AG04450 (cell line): ENCODE data around the gene HAPLN3. TPM values are rescaled to one million over a fixed set of nuclear protein-coding genes. Genes with fewer than 3 reads are reported as not detected.

ENCODE experiments used
- CTCF ChIA-PET: fragments of 300-600, 350-600 bp; formaldehyde crosslinking; extraction: SDS; loops from one replicate; lab custom pipeline; 2022; ENCODE audit warnings: antibody characterized with exemption, inconsistent platforms; lab: Charles Lee
- POLR2A ChIA-PET: fragments of 350-600 bp; formaldehyde crosslinking; extraction: SDS; loops from one replicate; lab custom pipeline; 2021; ENCODE audit warnings: antibody characterized with exemption, inconsistent platforms; lab: Yijun Ruan, JAX
- DNase-seq: peaks from one replicate; pipeline ENCODE4 v3.0.0-alpha.2; 2011; ENCODE audit warnings: low read depth, low spot score
- H3K27ac ChIP-seq: one replicate; pipeline ENCODE4 v1.5.1; 2012; ENCODE audit warnings: low read depth, low read length, control low read depth
- H3K27me3 ChIP-seq: one replicate; pipeline ENCODE4 v1.6.0; 2012; ENCODE audit warnings: low read length; ENCODE audit not compliant: control insufficient read depth, insufficient read depth
- H3K4me3 ChIP-seq: 2 replicates; pipeline ENCODE4 v1.5.1; 2011; ENCODE audit warnings: mild to moderate bottlenecking, low read depth, low read length, control low read depth
- H3K9me3 ChIP-seq: 2 replicates; pipeline ENCODE4 v1.5.1; 2012; ENCODE audit warnings: low read length; ENCODE audit not compliant: control insufficient read depth, insufficient read depth
- polyA plus RNA-seq: library from polyadenylated mRNA; depleted of rRNA; stranded (reverse); fragments of >200 nt; gene quantifications from 2 replicates; pipeline ENCODE4 v1.2.3, GENCODE V29; 2011
- TF ChIP-seq, protein P1 (sequence below): IDR thresholded peaks from 2 replicates; pipeline ENCODE4 v1.5.1; 2011; ENCODE audit warnings: low read depth, low read length, control low read depth, inconsistent platforms

HAPLN3 gene
- polyA plus RNA-seq, 1 experiment: 5.6 TPM

DNA sequence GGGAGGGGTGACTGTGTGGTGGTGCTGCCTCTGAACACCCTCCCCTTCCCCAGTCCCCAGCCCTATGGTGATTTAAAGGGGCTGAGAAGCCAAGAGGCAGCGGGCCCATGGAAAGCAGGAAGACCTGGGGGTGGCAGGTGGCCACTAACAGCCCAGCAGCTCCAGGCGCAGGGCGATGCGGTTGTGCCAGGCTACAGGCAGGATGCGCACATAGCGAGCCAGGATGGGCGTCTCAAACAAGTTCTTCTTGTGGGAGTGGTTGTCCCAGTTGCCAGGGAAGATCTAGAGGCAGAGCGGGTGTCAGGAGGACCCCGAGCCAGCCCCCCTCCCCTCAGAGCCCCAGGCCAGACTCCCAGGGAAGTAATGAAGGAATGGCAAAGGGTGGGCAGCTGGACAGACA lies 3.9 kb upstream of the HAPLN3 start:
- no peaks in the 10 kb centered on the region; the same call in 1 of the 2 replicates for H3K9me3 ChIP-seq
- no peak for DNase-seq
- no peak overlapping the region for H3K4me3 ChIP-seq
- TF ChIP-seq, protein P1, sequence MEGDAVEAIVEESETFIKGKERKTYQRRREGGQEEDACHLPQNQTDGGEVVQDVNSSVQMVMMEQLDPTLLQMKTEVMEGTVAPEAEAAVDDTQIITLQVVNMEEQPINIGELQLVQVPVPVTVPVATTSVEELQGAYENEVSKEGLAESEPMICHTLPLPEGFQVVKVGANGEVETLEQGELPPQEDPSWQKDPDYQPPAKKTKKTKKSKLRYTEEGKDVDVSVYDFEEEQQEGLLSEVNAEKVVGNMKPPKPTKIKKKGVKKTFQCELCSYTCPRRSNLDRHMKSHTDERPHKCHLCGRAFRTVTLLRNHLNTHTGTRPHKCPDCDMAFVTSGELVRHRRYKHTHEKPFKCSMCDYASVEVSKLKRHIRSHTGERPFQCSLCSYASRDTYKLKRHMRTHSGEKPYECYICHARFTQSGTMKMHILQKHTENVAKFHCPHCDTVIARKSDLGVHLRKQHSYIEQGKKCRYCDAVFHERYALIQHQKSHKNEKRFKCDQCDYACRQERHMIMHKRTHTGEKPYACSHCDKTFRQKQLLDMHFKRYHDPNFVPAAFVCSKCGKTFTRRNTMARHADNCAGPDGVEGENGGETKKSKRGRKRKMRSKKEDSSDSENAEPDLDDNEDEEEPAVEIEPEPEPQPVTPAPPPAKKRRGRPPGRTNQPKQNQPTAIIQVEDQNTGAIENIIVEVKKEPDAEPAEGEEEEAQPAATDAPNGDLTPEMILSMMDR: no peak
- H3K27me3 ChIP-seq: no peaks in the 10 kb centered on the region
- ChIA-PET CTCF (no interaction called here), POLR2A (no interaction called here)
- no peak overlapping the region for H3K27ac ChIP-seq

DNA sequence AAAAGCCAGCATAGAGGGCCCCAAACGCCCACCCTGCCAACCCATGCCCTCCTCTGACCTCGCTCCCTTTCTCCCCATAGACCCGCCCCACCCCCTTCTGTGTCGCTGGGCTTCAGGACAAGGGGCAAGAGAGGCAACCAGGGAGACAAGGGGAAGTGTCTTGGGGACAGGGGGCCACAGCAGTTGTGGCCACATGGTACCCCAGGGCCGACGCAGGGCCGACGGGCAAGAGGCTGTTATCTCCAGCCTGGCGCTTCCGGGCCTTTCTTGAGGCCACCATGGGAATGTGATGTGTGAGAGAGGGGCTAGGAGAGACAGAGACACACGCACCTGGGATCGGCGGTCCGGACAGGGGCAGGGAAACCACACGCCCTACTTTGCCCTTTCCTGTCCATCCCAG lies 3.4 kb upstream of the HAPLN3 start:
- TF ChIP-seq, protein P1: no peak
- ChIA-PET CTCF (interaction anchor here (0.6 to 2.4 kb wide), 6 partner anchors 9 to 304 kb away, joined by 3 to 15 read pairs (median 8); no protein-coding TSS in a partner anchor), POLR2A (no interaction called here)
- H3K27ac ChIP-seq: no peak overlapping the region
- H3K27me3 ChIP-seq: no peaks in the 10 kb centered on the region
- DNase-seq: no peak
- no peak overlapping the region for H3K4me3 ChIP-seq
- H3K9me3 ChIP-seq: no peaks in the 10 kb centered on the region; the same call in 1 of the 2 replicates

DNA sequence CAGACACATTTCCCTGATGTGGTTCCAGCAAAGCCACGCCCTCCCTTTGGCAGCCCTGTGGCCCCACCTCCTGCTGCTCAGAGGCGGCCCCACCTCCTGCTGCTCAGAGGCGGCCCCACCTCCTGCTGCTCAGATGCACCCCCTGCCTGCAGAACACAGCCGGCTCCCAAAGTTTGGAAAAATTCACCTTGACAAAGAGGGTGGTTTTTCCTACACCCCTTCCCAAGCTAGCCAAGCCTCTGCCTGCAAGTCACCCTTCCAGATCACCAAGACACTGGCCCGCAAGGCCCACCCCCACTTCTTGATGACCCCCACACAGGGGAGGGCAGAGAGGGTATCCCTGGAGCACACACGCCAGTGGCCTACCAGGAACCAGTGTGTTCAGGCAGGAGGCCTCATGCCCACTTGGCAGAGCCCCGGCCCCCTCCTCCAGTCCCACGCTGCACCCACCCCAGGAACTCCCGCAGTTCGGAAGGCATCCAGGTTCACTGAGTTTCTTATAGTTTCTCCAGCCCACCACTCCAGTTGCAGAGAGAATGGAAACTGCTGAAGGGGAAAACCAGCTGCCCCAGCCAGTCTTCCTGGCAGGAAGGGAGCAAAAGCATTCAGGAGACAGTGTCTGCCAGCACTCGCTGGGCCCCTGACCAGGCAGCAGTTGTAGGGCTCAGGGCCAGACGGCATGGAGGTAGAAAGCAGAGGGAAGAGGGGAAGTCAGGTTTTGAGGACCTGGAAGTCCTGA lies 2.3 kb upstream of the HAPLN3 start:
- DNase-seq: no peak
- no peak overlapping the region for H3K4me3 ChIP-seq
- H3K9me3 ChIP-seq: no peaks in the 10 kb centered on the region; the same call in 1 of the 2 replicates
- H3K27ac ChIP-seq: peak overlapping the region; percentile 1
- no peaks in the 10 kb centered on the region for H3K27me3 ChIP-seq
- CTCF ChIA-PET: interaction anchor here (0.5 to 2.4 kb wide), 12 partner anchors 11 to 286 kb away, joined by 3 to 15 read pairs (median 4); no protein-coding TSS in a partner anchor
- TF ChIP-seq, protein P1: peak; percentile 76
- POLR2A ChIA-PET: interaction anchor here (0.7 kb wide), 1 partner anchor 434 kb away, joined by 6 read pairs; no protein-coding TSS in a partner anchor

DNA sequence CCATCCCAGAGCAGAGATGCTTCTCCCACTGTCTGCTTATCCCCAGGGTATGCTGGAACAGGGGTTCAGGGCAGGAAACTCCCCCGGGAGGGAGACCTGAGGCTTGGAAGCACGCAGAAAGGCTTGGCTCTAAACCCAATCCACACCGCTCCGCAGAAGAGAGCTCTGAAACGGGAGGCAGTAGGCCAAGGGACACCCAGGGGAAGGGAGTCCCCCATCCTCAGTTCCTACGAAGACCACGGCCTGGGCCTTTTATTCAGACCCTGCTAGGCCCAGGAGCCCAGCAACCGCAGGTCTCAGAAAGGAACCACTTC lies 1.8 kb upstream of the HAPLN3 start:
- Histone ChIP-seq H3K27ac (no peak overlapping the region), H3K4me3 (no peak overlapping the region), H3K9me3 (no peaks in the 10 kb centered on the region; the same call in 1 of the 2 replicates), H3K27me3 (no peaks in the 10 kb centered on the region)
- ChIA-PET POLR2A (interaction anchor here (0.6 kb wide), 1 partner anchor 17 kb away, joined by 3 read pairs; no protein-coding TSS in a partner anchor), CTCF (interaction anchor here (0.5 to 2.4 kb wide), 8 partner anchors 11 to 285 kb away, joined by 3 to 15 read pairs (median 4); no protein-coding TSS in a partner anchor)
- TF ChIP-seq, protein P1: no peak
- DNase-seq: no peak
